Measurements from ENCODE around the gene NTM.

DNA sequence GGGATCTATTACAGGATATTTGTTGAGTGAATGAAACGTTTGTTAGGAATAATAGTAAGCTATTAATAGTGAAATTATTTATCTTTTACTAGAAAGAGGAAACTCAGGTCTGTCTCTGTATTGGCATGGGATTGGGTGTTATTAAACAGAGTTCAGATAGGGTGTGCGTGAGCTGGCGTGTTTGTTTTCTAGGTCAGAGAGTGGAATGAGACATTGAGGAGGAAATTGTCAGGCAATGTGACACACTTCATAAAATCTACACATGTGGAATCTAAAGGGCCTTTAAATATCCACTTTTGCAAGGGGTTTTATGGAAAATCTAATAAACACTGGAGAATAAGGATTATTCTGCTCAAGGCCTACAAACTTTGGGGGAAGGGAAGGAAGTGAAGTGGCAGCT is 552.9 kb downstream of the NTM start:
- TF ChIP-seq CTCF (IDR thresholded peaks at IDR 0.05 in 8 of 11, conservative IDR thresholded peaks at IDR 0.05 in 3 of 11) = no peak
- no peak for TF ChIP-seq POLR2A (IDR thresholded peaks at IDR 0.05)
- TF ChIP-seq POLR2AphosphoS5 (IDR thresholded peaks at IDR 0.05) = no peak

Measured in spleen (tissue), 7 donors.